NB4 (cell line): ENCODE results near the gene LRIG1.

Experiments
- CTCF ChIP-seq: IDR thresholded peaks from one replicate; pipeline ENCODE4 v1.5.1; 2012; ENCODE audit warnings: low read depth, low read length
- MYC ChIP-seq: IDR thresholded peaks from 2 replicates; pipeline ENCODE4 v1.6.1; 2011; ENCODE audit warnings: low read depth, low read length
- POLR2A ChIP-seq: IDR thresholded peaks from 2 replicates; pipeline ENCODE4 v1.6.1; 2011; ENCODE audit warnings: mild to moderate bottlenecking; ENCODE audit not compliant: insufficient read length; ENCODE audit errors: extremely low read depth
- TF ChIP-seq, protein P1 (sequence below): IDR thresholded peaks from 2 replicates; pipeline ENCODE4 v1.6.1; 2011; ENCODE audit warnings: low read depth, low read length

DNA sequence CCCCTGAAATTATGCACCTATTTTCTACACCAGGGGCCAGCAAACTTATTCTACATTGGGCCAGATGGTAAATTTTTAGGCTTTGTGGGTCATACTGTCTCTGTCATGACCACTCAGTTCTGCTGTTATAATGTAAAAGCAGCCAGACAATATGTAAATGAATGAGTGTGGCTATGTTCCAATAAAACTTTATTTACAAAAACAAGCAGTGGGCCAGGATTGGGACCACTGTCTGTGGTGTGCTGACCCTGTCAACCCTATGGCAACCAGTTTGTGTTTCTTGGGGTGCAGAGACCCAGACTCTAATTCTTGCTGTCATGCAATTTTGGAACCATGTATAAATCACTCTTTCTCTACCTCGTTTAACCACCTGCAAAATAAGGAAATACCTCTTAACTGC is 74.7 kb downstream of the LRIG1 start:
- TF ChIP-seq POLR2A (no peak), CTCF (no peak), MYC (no peak)
- TF ChIP-seq, protein P1, sequence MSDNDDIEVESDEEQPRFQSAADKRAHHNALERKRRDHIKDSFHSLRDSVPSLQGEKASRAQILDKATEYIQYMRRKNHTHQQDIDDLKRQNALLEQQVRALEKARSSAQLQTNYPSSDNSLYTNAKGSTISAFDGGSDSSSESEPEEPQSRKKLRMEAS: no peak
